HEK293 (cell line): ENCODE measurements around the gene HAT1.

Experiments used
- ZNF433 ChIP-seq: fragments of 450-650 bp; formaldehyde crosslinking; IDR thresholded peaks from 2 replicates; pipeline ENCODE4 v1.5.1; 2016; ENCODE audit warnings: missing biosample characterization, missing genetic modification characterization, low read depth
- ZNF529 ChIP-seq: fragments of 450-650 bp; formaldehyde crosslinking; IDR thresholded peaks from 2 replicates; pipeline ENCODE4 v1.5.1; 2017; ENCODE audit warnings: missing genetic modification characterization, missing biosample characterization; ENCODE audit not compliant: insufficient replicate concordance

DNA sequence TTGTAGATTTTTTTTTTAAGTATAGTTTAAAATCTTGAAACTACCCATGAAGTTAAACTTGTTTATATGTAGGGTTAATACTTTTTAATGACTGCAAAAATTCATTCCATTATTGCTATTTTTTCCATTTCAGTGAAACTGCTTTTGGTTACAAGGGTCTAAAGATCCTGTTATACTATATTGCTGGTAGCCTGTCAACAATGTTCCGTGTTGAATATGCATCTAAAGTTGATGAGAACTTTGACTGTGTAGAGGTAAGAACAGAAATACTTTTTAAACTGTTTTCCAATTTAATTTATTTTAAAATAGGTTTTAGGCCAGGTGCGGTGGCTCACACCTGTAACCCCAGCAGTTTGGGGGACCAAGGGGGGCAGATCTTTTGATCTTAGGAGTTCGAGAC, 30.5 kb downstream of the HAT1 start:
- no peak for TF ChIP-seq ZNF433 (tag by site-specific recombination)
- TF ChIP-seq ZNF529 = no peak
